ENCODE data around the gene DNAH1.

DNAH1 gene

DNA sequence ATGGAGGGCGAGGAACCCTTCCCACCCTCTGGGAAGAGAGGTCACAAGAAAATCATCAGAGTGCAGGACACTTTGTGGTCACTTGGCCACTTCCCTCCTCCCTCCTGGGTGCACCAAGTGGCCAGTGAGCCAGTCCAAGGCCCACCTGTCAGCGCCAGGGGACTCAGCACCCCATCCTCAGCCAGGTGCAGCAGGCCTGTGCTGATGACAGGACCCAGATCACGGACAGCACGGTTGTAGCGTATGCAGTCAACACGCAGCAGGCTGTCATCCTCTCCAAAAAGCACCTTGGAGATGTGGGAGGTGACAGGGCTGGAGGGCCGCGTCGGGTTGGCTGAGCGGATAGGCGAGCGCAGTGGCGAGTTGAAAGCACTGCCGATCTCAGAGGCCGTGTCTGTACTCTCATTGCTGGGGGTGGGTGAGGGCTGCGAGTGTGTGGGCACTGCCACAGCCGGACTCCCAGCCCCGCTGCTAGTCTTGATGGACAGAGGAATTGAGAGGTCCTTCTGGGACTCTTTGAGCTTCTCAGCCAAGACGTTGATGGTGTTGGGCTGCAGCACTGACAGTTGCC lies 87.2 kb downstream of the DNAH1 start:
- no peak for DNase-seq (ENCODE audit: low read depth)

- no peak for DNase-seq (ENCODE audit: low read depth)
Measured at GRCh38 chr3:52403955-52404354, 87.8 kb downstream of the DNAH1 start.

DNA sequence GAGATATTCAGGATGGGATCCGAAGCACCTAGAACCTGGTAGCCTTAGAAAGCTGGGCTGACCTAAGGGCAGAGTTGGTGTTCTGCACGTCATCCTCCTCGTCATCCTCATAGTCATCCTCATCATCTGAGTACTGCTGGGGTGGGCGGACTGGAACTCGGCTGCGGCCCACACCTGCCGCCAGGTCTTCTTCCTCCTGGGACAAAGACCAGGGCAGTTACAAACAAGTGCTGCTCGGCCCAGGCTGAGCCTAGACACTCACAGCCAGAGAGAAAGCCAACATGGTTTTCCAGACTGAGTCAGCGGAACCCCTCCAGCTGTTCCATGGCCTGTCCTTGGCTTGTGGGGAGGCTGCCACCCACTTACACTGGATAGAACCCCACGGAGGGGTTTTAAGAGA lies 88.3 kb downstream of the DNAH1 start:
- DNase-seq (ENCODE audit: low read depth): no peak

DNA sequence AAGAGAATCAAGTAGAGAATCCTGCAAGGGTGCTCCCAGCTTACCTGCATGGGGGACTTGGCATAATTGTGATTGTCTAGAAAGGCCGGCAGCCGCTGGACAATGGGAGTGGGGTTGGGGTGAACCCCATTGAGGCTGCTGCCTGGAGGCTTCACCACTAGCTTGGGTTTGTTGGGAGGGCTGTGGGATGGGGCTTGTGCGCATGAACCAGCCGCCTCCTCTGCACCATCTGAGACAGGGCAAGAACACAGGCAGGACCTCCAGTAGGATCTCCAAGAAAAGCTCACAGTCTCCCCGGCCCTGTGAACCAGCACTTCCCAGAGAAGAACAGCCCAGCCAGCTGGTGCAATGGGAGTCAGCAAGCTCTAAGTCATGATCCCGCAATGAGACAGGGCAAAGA lies 88.9 kb downstream of the DNAH1 start:
- no peak for DNase-seq (ENCODE audit: low read depth)

GRCh38 chr3:52405601-52406110 lies 89.5 kb downstream of the DNAH1 start:
- no peak for DNase-seq (ENCODE audit: low read depth)

DNA sequence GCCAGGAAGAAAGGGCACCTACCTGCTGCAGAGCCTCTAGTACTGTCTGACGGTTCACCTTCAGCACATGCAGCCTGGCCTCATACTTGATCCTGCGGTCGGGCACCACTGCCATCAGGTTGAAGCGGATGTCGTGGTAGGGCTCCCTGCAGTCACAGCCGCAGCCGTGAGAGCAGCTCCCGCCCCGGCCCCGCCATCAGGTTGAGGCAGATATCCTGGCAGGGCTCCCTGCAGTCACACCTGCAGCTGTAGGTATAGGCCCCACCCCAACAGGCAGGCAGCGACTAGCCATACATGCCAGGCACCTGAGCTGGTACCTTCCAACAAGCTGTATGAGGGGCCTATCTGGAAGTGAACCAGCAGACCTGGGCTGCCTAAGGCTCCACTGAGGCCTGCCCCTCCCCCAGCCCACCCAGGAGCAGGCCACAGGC lies 90.1 kb downstream of the DNAH1 start:
- DNase-seq (ENCODE audit: low read depth): no peak

DNA sequence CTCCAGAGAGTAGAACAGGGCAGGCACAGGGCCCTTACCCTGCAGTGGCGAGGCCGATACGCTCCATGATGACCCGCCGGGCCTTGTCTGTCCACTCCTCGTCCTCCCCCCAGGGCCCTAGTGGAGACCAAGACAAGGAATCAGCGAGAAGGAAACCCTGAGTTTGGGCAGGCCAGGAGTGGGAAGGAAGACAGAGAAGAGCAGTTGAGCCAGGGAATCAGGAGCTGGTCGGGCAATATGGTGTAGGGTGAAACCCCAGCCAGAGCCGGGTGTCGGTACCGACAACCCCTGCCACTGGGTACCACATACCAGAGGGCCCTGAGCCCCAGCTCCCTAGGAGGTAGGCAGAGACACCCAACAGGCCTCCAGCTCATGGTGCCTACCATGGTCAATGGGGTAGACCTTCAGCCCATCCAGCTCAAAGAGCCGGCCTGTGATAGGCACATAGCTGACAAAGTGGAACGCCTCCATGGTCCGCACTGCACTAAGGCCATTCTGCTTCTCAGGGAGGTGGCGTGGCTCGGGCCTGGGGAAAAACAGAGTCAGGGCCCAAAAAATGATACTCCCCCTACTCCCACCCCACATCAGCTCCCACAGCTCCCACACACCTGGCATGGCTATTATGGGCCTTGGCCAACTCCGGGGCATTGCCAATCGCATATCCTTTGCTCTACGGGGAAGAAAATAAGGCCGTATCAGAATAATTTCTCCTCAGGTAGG lies 90.8 kb downstream of the DNAH1 start:
- DNase-seq (ENCODE audit: low read depth): no peak

- DNase-seq (ENCODE audit: low read depth): no peak
Measured at GRCh38 chr3:52407779-52408178, 91.7 kb downstream of the DNAH1 start.

DNA sequence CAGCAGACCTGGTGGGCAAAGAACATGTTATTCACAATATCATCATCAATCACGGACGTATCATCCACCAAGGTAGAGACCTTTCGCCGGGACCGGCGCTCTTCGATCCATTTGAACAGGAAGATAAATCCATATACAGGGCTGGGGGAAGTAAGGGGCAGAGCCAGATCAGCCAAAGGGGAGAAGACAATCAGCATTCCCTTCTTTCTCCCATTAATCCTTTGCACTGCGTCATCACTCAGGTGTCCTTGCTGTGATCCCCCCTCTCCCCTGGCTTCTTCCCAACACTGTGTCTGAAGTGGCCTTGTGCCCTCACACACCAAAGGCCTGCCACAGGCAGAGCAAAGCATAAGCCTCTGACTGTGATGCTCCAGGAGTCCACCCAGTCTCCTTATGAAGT lies 92.3 kb downstream of the DNAH1 start:
- no peak for DNase-seq (ENCODE audit: low read depth)

GRCh38 chr3:52415800-52416199 lies 99.7 kb downstream of the DNAH1 start:
- no peak for DNase-seq (ENCODE audit: low read depth)

- no peak for DNase-seq (ENCODE audit: low read depth)
Measured at GRCh38 chr3:52420388-52420787, 104.3 kb downstream of the DNAH1 start.

DNA sequence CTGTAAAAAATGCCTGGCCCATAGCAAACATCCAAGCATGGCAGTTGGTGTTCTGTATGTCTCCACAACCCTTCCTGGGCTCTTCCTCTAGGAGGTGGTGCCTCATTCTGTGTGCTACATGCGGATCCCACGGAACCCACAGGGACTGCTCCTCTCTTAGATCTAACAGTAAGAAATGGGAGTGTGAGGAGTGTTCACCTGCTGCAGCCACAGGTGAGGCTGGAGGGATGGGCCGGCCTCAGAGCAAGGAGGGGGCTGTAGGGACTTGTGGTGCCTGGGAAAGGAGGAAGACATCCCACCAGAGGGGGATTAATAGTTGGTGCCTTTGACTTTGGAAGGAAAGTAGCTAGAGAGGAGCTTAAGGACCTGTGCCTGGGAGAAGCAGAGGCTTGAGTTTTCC lies 106.5 kb downstream of the DNAH1 start:
- no peak for DNase-seq (ENCODE audit: low read depth)

DNA sequence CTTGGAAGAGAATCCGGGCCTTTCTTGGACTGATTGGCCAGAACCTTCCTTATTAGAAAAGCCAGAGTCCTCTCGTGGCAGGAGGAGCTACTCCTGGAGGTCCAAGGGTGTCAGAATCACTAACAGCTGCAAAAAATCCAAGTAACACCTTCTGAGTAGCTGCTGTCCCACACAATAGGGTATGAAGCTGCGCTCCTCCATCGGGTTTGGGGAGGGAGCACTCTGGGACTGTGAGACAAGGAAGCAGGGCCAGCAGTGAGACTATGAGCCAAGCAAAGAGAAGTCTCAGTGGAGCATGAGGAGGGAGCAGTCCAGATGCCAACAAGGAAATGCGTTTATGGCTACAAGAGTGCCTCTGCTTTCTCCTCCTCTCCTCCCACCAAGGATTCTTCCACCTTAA lies 107.1 kb downstream of the DNAH1 start:
- DNase-seq (ENCODE audit: low read depth): no peak

- no peak for DNase-seq (ENCODE audit: low read depth)
Measured at GRCh38 chr3:52428151-52429005, 112.3 kb downstream of the DNAH1 start.

DNA sequence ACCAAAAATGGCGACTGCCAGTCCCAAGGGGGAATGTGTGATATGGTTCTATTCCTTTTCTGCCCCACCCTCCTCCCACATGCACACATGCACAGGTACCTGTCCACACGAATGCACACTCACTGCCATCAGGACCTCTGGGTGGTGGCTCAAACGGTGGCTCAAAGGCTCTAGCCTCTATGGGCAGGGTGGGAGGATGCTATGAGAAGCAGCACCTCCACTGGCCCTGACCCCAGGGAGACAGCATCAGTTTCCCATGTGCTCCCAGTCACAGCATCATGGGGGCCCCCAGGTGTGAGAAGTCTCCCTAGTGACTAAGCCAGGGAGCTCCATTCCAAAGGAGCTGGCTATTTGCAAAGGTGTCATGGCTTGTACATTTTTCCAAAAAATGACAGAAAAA lies 112.9 kb downstream of the DNAH1 start:
- no peak for DNase-seq (ENCODE audit: low read depth)

GRCh38 chr3:52429779-52430415 lies 113.8 kb downstream of the DNAH1 start:
- DNase-seq (ENCODE audit: low read depth): no peak

DNA sequence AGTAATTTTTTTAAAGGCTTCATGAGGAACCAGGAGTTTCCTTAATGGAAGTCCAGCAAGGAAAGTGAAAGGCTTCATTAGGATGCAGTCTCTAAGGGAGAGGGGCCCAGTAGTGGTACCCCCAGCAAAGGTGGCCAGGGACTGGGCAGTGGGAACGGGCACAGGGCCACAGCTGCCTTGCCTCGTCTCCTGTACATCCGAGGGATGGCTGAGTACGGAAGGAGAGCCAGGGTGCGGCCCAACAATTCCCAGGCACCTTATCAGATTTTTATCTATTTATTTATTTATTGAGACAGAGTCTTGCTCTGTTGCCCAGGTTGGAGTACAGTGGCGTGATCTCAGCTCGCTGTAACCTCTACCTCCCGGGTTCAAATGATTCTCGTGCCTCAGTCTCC lies 114.3 kb downstream of the DNAH1 start:
- no peak for DNase-seq (ENCODE audit: low read depth)

GRCh38 chr3:52431459-52432223 lies 115.5 kb downstream of the DNAH1 start:
- no peak for DNase-seq (ENCODE audit: low read depth)

DNA sequence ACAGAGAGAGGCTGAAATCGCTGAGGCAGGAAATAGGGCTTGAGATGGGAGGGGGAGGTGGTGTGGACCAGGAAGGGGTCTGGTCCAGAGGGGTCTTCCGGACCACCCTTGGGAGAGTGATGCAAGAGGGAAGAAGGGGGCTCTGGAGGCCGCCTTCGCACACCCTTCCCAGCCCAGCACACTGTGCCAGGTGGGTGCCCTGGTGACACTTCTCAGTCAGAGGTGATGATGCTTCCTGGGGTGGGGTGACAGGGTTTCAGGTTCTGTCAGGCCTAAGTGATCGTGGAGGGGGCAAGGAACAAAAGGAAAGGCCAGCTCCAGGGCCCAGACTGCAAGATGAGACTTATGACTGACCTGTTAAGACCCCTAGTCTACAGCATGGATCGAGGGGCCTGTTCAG lies 116.1 kb downstream of the DNAH1 start:
- no peak for DNase-seq (ENCODE audit: low read depth)

GRCh38 chr3:52432691-52433141 lies 116.6 kb downstream of the DNAH1 start:
- DNase-seq (ENCODE audit: low read depth): no peak

DNA sequence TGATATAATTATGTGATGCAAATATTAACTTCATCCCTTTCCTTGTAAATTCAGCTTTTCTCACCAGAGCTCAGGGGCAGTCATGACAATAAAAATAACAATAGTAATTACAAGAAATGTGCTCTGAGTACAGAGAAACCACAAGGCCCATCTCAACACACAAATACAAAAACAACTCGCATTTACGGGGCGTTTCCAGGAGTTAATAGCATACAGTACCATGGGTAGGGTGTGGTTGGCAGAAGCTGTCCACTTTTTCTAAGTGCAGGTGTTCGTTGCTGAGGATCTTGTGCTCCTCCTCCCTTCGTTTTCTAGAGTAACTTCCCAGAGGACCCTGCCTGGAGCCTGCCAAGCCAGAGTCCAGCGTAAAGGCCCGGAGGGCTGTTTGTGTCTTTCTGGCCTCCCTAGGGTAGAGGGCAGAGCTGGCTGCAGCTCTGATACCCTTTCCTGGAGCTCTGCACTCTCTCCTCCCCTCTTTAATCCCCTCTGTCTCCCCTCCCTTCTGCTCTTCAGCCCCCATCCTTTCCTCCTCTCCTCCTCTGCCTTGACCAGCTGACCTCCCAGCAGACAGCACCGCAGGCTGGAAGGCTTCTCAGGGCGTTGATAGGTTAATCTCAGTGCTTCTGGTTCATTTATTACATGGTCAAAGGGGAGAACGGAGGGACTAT lies 117.3 kb downstream of the DNAH1 start:
- no peak for DNase-seq (ENCODE audit: low read depth)

Data from activated T-cell treated with anti-CD3 and anti-CD28 coated beads for 24 hours (primary cell).